Activated CD8-positive, alpha-beta memory T cell treated with anti-CD3 and anti-CD28 coated beads, Interleukin-2, amount 50 U/mL, for 48 hours (primary cell): Measurements from ENCODE around the gene FKBP10.
A peak's percentile ranks its signal among the peaks of the same experiment; 100 is the strongest.
"Not testable (repeated sequence)": the region's sequence is repeated elsewhere in the genome, so short reads cannot be mapped to it uniquely, and the experiment has no call there.

Experiments
- DNase-seq: peaks from one replicate; pipeline ENCODE4 v3.0.0-alpha.2; 2020

The FKBP10 gene

GRCh38 chr17:41811549-41812380, 1.0 kb upstream of the FKBP10 start, which contains the start of gene P3H4:
P3H4 (minus strand) TSS chr17:41811949; CDS start chr17:41811915, 34 bp downstream.
- peak; percentile 84 for DNase-seq

GRCh38 chr17:41813152-41813680, 412 bp downstream of the FKBP10 start:
- DNase-seq: no peak

- no peak for DNase-seq
These were observed 908 bp downstream of the FKBP10 start for GRCh38 chr17:41813699-41814124.

- no peak for DNase-seq
These were observed 1.4 kb downstream of the FKBP10 start for GRCh38 chr17:41814195-41814594.

GRCh38 chr17:41816637-41817320, 4.0 kb downstream of the FKBP10 start:
- DNase-seq: no peak

GRCh38 chr17:41818024-41818423, 5.2 kb downstream of the FKBP10 start:
- no peak for DNase-seq

GRCh38 chr17:41821776-41822175, 9.0 kb downstream of the FKBP10 start:
- DNase-seq: no peak

GRCh38 chr17:41822216-41823140, 9.7 kb downstream of the FKBP10 start:
- no peak for DNase-seq

- DNase-seq: no peak
These were observed 10.3 kb downstream of the FKBP10 start for GRCh38 chr17:41823141-41823524.

GRCh38 chr17:41823580-41823979, 10.8 kb downstream of the FKBP10 start:
- no peak for DNase-seq

- DNase-seq: no peak
These were observed 11.3 kb downstream of the FKBP10 start for GRCh38 chr17:41824086-41824485.

- no peak for DNase-seq
These were observed 12.5 kb downstream of the FKBP10 start for GRCh38 chr17:41825175-41825845.

GRCh38 chr17:41829961-41830360, 17.2 kb downstream of the FKBP10 start:
- not testable (repeated sequence) for DNase-seq

- no peak for DNase-seq
These were observed 22.5 kb downstream of the FKBP10 start for GRCh38 chr17:41835214-41835799.

GRCh38 chr17:41835800-41836549, 23.2 kb downstream of the FKBP10 start, which contains the start of gene NT5C3B:
NT5C3B (minus strand) TSS chr17:41836232; CDS start chr17:41836193, 39 bp downstream.
- peak; percentile 80 for DNase-seq

- DNase-seq: no peak
These were observed 23.9 kb downstream of the FKBP10 start for GRCh38 chr17:41836550-41837196.

- DNase-seq: no peak
These were observed 25.1 kb downstream of the FKBP10 start, which contains the start of gene KLHL10 for GRCh38 chr17:41837761-41838538. KLHL10 (plus strand) TSS chr17:41837825; CDS start chr17:41837933, 108 bp downstream.

GRCh38 chr17:41839448-41839847, 26.6 kb downstream of the FKBP10 start:
- DNase-seq: not testable (repeated sequence)

GRCh38 chr17:41840781-41841180, 28.0 kb downstream of the FKBP10 start:
- not testable (repeated sequence) for DNase-seq
